MM.1S (cell line): ENCODE data around the gene VDAC1.

Experiments used
- DNase-seq: peaks from one replicate; pipeline ENCODE4 v3.0.0-alpha.2; 2015
- H2AFZ ChIP-seq: fragments of 300-600 bp; sonication (generic); 2 replicates; pipeline ENCODE4 v1.6.0; 2016; ENCODE audit warnings: antibody characterized with exemption, low read length
- H3F3A ChIP-seq: fragments of 300-600 bp; sonication (generic); 2 replicates; pipeline ENCODE4 v1.6.1; 2016; ENCODE audit warnings: mild to moderate bottlenecking, antibody characterized with exemption, low read length, moderate library complexity, mixed read lengths; ENCODE audit not compliant: insufficient read depth
- H3K27ac ChIP-seq: fragments of 300-600 bp; sonication (generic); 2 replicates; pipeline ENCODE4 v1.5.1; 2016; ENCODE audit warnings: mild to moderate bottlenecking, low read length
- H3K27me3 ChIP-seq: fragments of 300-600 bp; sonication (generic); replicated peaks from 2 replicates; pipeline ENCODE4 v1.6.0; 2016; ENCODE audit warnings: low read length; ENCODE audit not compliant: insufficient read depth
- H3K36me3 ChIP-seq: fragments of 300-600 bp; sonication (generic); replicated peaks from 2 replicates; pipeline ENCODE4 v1.6.1; 2016; ENCODE audit warnings: mild to moderate bottlenecking, low read length, mixed read lengths; ENCODE audit not compliant: insufficient read depth
- H3K4me1 ChIP-seq: fragments of 300-600 bp; sonication (generic); 2 replicates; pipeline ENCODE4 v1.6.1; 2016; ENCODE audit warnings: low read length, mixed read lengths
- H3K4me2 ChIP-seq: fragments of 300-600 bp; sonication (generic); 2 replicates; pipeline ENCODE4 v1.6.0; 2016; ENCODE audit warnings: low read depth, low read length
- H3K4me3 ChIP-seq: fragments of 300-600 bp; sonication (generic); 2 replicates; pipeline ENCODE4 v1.5.1; 2016; ENCODE audit warnings: low read length, mixed read lengths
- H3K79me2 ChIP-seq: fragments of 300-600 bp; sonication (generic); 2 replicates; pipeline ENCODE4 v1.6.1; 2016; ENCODE audit warnings: mixed run types, low read length, mixed read lengths
- H3K9ac ChIP-seq: fragments of 300-600 bp; sonication (generic); 2 replicates; pipeline ENCODE4 v1.6.1; 2016; ENCODE audit warnings: low read length, mixed read lengths
- H3K9me2 ChIP-seq: fragments of 300-600 bp; sonication (generic); replicated peaks from 2 replicates; pipeline ENCODE4 v1.6.1; 2016; ENCODE audit warnings: mild to moderate bottlenecking, low read length, mixed read lengths; ENCODE audit not compliant: insufficient read depth
- H3K9me3 ChIP-seq: fragments of 300-600 bp; sonication (generic); replicated peaks from 2 replicates; pipeline ENCODE4 v1.6.1; 2016; ENCODE audit warnings: mild to moderate bottlenecking, low read length, mixed read lengths; ENCODE audit not compliant: insufficient read depth
- H4K20me1 ChIP-seq: fragments of 300-600 bp; sonication (generic); 2 replicates; pipeline ENCODE4 v1.6.1; 2016; ENCODE audit warnings: mild to moderate bottlenecking, low read length, moderate library complexity, mixed read lengths; ENCODE audit not compliant: insufficient read depth
- CTCF ChIP-seq: fragments of 300-600 bp; sonication (generic); IDR thresholded peaks from 2 replicates; pipeline ENCODE4 v1.5.1; 2016; ENCODE audit warnings: antibody characterized with exemption, low read length, mixed read lengths
- EZH2 ChIP-seq: fragments of 300-600 bp; sonication (generic); optimal IDR thresholded peaks from 2 replicates; pipeline ENCODE3; 2017; ENCODE audit warnings: low read depth, mild to moderate bottlenecking, antibody characterized with exemption, low read length, mixed read lengths
- EZH2phosphoT487 ChIP-seq: fragments of 300-600 bp; sonication (generic); IDR thresholded peaks from 2 replicates; pipeline ENCODE4 v1.6.1; 2018; ENCODE audit warnings: antibody characterized with exemption, low read length

Gene VDAC1

DNA sequence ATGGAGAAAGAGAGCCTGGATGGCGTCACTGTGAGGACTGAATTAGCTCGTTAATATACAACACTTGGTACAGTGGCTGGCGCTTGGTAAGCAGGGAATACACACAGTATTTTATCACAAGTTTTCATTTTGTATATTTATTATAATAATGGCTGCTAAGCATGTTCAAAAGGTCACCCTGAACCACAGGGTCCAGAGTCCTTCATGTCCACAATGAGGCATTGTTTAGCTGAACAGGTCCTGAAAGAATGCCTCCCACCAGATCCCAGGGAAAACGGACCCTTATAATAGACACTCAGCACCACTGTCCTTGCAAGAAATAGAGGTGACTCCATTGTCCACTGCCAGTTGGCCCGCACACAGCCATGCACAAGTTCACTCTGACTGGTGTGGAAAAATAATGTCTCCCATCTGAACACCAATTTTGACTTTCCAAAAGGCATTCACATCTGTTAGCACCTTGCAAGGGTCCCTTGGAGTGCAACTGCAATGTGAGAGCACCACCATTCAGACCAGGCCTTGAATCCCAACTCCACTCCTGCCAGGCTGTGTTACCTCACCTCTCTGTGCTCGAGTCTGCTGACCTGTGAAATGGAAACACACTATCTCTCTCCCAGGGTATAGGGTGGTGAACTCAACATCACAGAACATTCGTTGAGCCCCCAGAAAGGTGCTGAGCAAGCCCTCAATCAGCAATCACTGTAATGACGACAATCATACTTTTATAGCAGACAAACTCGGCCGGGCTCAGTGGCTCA, 3.9 kb downstream of the VDAC1 start:
- Histone ChIP-seq H3K79me2 (peaks cover 93% of the 10 kb centered on the region), H3K27me3 (no peaks in the 10 kb centered on the region), H2AFZ (no peak overlapping the region), H3K9me3 (no peaks in the 10 kb centered on the region), H3K36me3 (0 out of 2 replicates have a peak, but pooled peaks cover 5% of the 10 kb centered on the region), H3K9ac (no peak overlapping the region), H4K20me1 (peaks cover 69% of the 10 kb centered on the region), H3K4me2 (0 out of 2 replicates have a peak overlapping the region, but pooled peaks have one; percentile 20), H3K4me1 (peaks cover 17% of the 10 kb centered on the region), H3F3A (peaks cover 6% of the 10 kb centered on the region; the same call in 1 of the 2 replicates), H3K4me3 (no peak overlapping the region), H3K27ac (no peak overlapping the region), H3K9me2 (no peaks in the 10 kb centered on the region)
- TF ChIP-seq EZH2 (no peak), EZH2phosphoT487 (no peak), CTCF (no peak)
- no peak for DNase-seq

DNA sequence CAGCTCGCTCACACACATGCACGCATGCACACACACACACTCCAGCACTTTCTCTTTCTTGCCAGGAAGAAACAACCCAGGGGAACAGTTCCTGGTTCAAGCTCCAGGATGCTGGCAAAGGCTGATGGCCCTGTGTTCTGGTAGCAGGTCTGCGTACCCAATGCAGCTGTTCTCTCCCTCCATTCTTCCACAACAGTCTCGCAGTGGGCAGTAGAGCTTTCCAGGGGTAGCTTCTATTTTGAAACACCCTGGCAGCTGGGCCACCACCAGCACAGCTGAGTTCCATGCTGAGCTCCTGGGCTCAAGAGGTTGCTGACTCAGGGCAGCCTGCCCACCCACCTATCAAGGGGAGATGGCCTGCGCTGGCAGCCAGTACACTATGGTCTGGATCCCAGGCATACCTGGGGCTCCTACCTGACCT, 4.7 kb downstream of the VDAC1 start:
- Histone ChIP-seq H3K27ac (no peak overlapping the region), H3K79me2 (peaks cover 94% of the 10 kb centered on the region), H3K4me1 (peaks cover 18% of the 10 kb centered on the region), H3K9me3 (no peaks in the 10 kb centered on the region), H3K9me2 (no peaks in the 10 kb centered on the region), H3K27me3 (no peaks in the 10 kb centered on the region), H4K20me1 (peaks cover 77% of the 10 kb centered on the region), H2AFZ (no peak overlapping the region), H3K36me3 (0 out of 2 replicates have a peak, but pooled peaks cover 5% of the 10 kb centered on the region), H3F3A (peaks cover 4% of the 10 kb centered on the region; the same call in 1 of the 2 replicates), H3K9ac (no peak overlapping the region), H3K4me3 (no peak overlapping the region), H3K4me2 (no peak overlapping the region)
- no peak for DNase-seq
- TF ChIP-seq EZH2 (no peak), CTCF (no peak), EZH2phosphoT487 (no peak)

DNA sequence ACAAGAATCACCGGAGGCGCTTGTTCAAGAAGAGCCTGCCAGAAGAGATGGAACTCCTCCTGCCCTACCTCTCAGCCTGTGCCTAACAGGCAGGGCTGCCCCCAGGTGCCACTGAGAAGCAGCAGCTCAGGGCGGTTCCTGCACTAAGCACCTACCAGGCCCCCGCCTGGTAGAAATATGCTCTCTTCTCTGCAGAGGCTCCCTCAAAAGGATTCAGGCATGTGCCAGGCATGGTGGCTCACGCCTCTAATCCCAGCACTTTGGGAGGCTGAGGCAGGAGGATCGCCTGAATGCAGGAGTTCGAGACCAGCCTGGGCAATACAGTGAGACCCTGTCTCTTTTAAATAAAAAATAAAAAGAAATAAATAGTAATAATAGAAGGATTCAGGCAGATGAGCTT, 6.0 kb downstream of the VDAC1 start:
- peaks cover 18% of the 10 kb centered on the region for H3K4me1 ChIP-seq
- no peaks in the 10 kb centered on the region for H3K27me3 ChIP-seq
- no peak overlapping the region for H3K9ac ChIP-seq
- no peaks in the 10 kb centered on the region for H3K9me3 ChIP-seq
- H2AFZ ChIP-seq = no peak overlapping the region
- TF ChIP-seq CTCF (no peak), EZH2phosphoT487 (no peak), EZH2 (no peak)
- no peak for DNase-seq
- no peak overlapping the region for H3K4me2 ChIP-seq
- peaks cover 90% of the 10 kb centered on the region for H4K20me1 ChIP-seq
- 0 out of 2 replicates have a peak, but pooled peaks cover 5% of the 10 kb centered on the region for H3K36me3 ChIP-seq
- H3F3A ChIP-seq = no peaks in the 10 kb centered on the region
- no peak overlapping the region for H3K4me3 ChIP-seq
- no peaks in the 10 kb centered on the region for H3K9me2 ChIP-seq
- peaks cover 100% of the 10 kb centered on the region for H3K79me2 ChIP-seq
- no peak overlapping the region for H3K27ac ChIP-seq
